Measurements from ENCODE around the gene UPF3A.
"Not testable (repeated sequence)": the region's sequence is repeated elsewhere in the genome, so short reads cannot be mapped to it uniquely, and the experiment has no call there.

- not testable (repeated sequence) for TF ChIP-seq ZNF10 (tag by site-specific recombination; IDR thresholded peaks at IDR 0.05); ZBTB21 (tag by site-specific recombination; IDR thresholded peaks at IDR 0.05); ZNF704 (tag by site-specific recombination; IDR thresholded peaks at IDR 0.05); ZFP37 (tag by site-specific recombination; IDR thresholded peaks at IDR 0.05); ZNF274 (IDR thresholded peaks at IDR 0.05; ENCODE audit: low read length); ZNF274 (tag by site-specific recombination; IDR thresholded peaks at IDR 0.05; ENCODE audit: borderline replicate concordance); ZNF645 (tag by site-specific recombination; IDR thresholded peaks at IDR 0.05)
- TF ChIP-seq, protein P1, sequence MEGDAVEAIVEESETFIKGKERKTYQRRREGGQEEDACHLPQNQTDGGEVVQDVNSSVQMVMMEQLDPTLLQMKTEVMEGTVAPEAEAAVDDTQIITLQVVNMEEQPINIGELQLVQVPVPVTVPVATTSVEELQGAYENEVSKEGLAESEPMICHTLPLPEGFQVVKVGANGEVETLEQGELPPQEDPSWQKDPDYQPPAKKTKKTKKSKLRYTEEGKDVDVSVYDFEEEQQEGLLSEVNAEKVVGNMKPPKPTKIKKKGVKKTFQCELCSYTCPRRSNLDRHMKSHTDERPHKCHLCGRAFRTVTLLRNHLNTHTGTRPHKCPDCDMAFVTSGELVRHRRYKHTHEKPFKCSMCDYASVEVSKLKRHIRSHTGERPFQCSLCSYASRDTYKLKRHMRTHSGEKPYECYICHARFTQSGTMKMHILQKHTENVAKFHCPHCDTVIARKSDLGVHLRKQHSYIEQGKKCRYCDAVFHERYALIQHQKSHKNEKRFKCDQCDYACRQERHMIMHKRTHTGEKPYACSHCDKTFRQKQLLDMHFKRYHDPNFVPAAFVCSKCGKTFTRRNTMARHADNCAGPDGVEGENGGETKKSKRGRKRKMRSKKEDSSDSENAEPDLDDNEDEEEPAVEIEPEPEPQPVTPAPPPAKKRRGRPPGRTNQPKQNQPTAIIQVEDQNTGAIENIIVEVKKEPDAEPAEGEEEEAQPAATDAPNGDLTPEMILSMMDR (tag by site-specific recombination; IDR thresholded peaks at IDR 0.05), result not testable (repeated sequence)
Measured at GRCh38 chr13:114251639-114252440, 29.6 kb upstream of the UPF3A start.
